GM19023 (cell line): ENCODE measurements around the gene DGKH.
"Not testable (repeated sequence)": the region's sequence is repeated elsewhere in the genome, so short reads cannot be mapped to it uniquely, and the experiment has no call there.

Experiments used
- ATAC-seq: cut with Tn5 transposase; IDR thresholded peaks from one replicate; pipeline ENCODE4 v1.9.1; 2021; ENCODE audit warnings: mild to moderate bottlenecking, moderate library complexity; ENCODE audit not compliant: unreplicated experiment

The DGKH gene

GRCh38 chr13:42068886-42069285, 20.4 kb downstream of the DGKH start:
- no peak for ATAC-seq

GRCh38 chr13:42070599-42070998, 22.2 kb downstream of the DGKH start:
- ATAC-seq: not testable (repeated sequence)

- ATAC-seq: not testable (repeated sequence)
These were observed 22.7 kb downstream of the DGKH start for GRCh38 chr13:42071179-42071578.

GRCh38 chr13:42071672-42072419, 23.4 kb downstream of the DGKH start:
- ATAC-seq: no peak

- ATAC-seq: no peak
These were observed 25.2 kb downstream of the DGKH start for GRCh38 chr13:42073683-42074082.

- no peak for ATAC-seq
These were observed 27.1 kb downstream of the DGKH start for GRCh38 chr13:42075517-42075916.

- ATAC-seq: no peak
These were observed 27.9 kb downstream of the DGKH start for GRCh38 chr13:42076309-42076713.

GRCh38 chr13:42078128-42078808, 29.8 kb downstream of the DGKH start:
- ATAC-seq: no peak

GRCh38 chr13:42083138-42083770, 34.8 kb downstream of the DGKH start:
- ATAC-seq: no peak

- no peak for ATAC-seq
These were observed 36.3 kb downstream of the DGKH start for GRCh38 chr13:42084722-42085121.

GRCh38 chr13:42086582-42086981, 38.1 kb downstream of the DGKH start:
- ATAC-seq: no peak

- no peak for ATAC-seq
These were observed 46.1 kb downstream of the DGKH start for GRCh38 chr13:42094516-42095040.

- not testable (repeated sequence) for ATAC-seq
These were observed 47.8 kb downstream of the DGKH start for GRCh38 chr13:42096222-42096621.

GRCh38 chr13:42099962-42100675, 51.7 kb downstream of the DGKH start:
- no peak for ATAC-seq

- no peak for ATAC-seq
These were observed 52.5 kb downstream of the DGKH start for GRCh38 chr13:42100960-42101359.

GRCh38 chr13:42101821-42102585, 53.6 kb downstream of the DGKH start:
- no peak for ATAC-seq

- ATAC-seq: no peak
These were observed 54.8 kb downstream of the DGKH start for GRCh38 chr13:42102961-42103865.

GRCh38 chr13:42106998-42107397, 58.5 kb downstream of the DGKH start:
- no peak for ATAC-seq

- ATAC-seq: no peak
These were observed 59.0 kb downstream of the DGKH start for GRCh38 chr13:42107421-42107820.
